ENCODE data around the gene FXYD6. TPM values are rescaled to one million over a fixed set of nuclear protein-coding genes. Genes with fewer than 3 reads are reported as not detected.

FXYD6 gene
- polyA plus RNA-seq, 2 of the 4 experiments (the other 2 are of a cell fraction), result 0.26 to 0.49 TPM

DNA sequence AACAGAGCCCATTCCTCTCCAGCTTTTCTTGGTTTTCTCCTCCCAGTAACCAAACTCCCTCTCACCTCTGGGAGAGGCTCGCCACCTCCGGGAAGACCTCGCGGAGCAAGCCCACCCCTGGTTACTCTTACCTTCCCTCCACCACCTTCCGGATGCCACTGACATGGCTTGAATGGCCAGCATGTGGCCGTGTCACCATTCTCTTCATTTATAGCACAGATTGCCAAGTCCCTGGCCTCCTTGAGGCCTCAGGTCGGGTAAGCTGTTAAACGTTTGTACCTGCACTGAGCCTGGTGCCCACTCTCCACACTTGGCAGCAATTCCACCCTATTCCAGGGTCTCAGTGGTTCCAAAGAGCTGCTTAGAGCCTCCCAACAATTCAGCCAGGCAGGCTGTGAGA lies 43.9 kb downstream of the FXYD6 start:
- no peak for FAIRE-seq
- H3K4me2 ChIP-seq, result no peak overlapping the region
- no peak overlapping the region for H3K4me3 ChIP-seq

DNA sequence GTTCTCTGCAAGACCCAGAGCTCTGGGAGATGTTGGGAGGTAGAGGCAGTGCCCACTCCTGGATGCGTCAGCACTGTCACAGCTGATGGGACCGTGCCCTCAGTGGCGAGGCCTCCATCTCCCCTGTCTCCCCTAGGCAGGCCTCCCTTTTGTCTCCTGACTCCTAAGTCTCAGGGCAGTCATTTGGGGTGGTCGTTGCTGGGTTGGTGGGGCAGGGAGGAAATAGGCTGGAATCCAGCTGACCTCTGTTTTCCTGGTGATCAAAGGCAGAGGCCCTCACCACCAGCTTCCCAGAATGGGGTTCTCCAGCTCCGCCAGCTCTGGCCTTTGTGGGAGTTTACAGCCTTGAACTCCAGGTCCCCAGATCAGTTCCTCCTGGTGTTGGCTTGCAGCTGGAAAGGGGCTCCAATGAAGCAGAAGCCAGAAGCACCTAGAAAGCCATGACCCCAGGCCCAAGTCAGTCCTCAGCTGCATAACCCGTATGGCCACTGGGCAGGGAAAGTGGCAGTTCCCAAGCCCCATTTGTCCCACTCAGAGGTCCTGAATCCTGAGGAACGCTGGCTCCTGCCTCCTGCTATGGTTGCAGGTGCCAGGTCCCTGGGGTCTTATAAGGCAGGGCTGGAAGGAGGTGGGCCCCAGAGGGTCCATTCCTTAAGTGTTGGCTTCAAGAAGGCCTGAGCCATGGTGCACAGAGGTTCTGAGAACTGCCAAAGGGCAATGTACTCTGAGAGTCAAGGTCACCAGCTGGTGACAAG lies 44.6 kb downstream of the FXYD6 start:
- DNase-seq (ENCODE audit: low read depth in 1 of 2, low spot score in 1 of 2) (no peak), ATAC-seq (no peak), FAIRE-seq (no peak)
- no peak for TF ChIP-seq EHF (CRISPR knock-in tag; IDR thresholded peaks at IDR 0.05)
- no peak for TF ChIP-seq HEYL (CRISPR knock-in tag; IDR thresholded peaks at IDR 0.05)
- no peak for TF ChIP-seq FOSB (CRISPR knock-in tag; IDR thresholded peaks at IDR 0.05)
- TF ChIP-seq, protein P1, sequence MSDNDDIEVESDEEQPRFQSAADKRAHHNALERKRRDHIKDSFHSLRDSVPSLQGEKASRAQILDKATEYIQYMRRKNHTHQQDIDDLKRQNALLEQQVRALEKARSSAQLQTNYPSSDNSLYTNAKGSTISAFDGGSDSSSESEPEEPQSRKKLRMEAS (IDR thresholded peaks at IDR 0.05), result no peak
- no peak for TF ChIP-seq CEBPB (IDR thresholded peaks at IDR 0.05)
- TF ChIP-seq, protein P2, sequence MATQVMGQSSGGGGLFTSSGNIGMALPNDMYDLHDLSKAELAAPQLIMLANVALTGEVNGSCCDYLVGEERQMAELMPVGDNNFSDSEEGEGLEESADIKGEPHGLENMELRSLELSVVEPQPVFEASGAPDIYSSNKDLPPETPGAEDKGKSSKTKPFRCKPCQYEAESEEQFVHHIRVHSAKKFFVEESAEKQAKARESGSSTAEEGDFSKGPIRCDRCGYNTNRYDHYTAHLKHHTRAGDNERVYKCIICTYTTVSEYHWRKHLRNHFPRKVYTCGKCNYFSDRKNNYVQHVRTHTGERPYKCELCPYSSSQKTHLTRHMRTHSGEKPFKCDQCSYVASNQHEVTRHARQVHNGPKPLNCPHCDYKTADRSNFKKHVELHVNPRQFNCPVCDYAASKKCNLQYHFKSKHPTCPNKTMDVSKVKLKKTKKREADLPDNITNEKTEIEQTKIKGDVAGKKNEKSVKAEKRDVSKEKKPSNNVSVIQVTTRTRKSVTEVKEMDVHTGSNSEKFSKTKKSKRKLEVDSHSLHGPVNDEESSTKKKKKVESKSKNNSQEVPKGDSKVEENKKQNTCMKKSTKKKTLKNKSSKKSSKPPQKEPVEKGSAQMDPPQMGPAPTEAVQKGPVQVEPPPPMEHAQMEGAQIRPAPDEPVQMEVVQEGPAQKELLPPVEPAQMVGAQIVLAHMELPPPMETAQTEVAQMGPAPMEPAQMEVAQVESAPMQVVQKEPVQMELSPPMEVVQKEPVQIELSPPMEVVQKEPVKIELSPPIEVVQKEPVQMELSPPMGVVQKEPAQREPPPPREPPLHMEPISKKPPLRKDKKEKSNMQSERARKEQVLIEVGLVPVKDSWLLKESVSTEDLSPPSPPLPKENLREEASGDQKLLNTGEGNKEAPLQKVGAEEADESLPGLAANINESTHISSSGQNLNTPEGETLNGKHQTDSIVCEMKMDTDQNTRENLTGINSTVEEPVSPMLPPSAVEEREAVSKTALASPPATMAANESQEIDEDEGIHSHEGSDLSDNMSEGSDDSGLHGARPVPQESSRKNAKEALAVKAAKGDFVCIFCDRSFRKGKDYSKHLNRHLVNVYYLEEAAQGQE (IDR thresholded peaks at IDR 0.05), result no peak
- no peak for TF ChIP-seq RFX5 (IDR thresholded peaks at IDR 0.05)
- TF ChIP-seq, protein P3, sequence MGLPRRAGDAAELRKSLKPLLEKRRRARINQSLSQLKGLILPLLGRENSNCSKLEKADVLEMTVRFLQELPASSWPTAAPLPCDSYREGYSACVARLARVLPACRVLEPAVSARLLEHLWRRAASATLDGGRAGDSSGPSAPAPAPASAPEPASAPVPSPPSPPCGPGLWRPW (IDR thresholded peaks at IDR 0.05), result no peak
- ChIA-PET CTCF (interaction anchor here (0.8 to 5.0 kb wide), 8 partner anchors 12 to 406 kb away, joined by 3 to 37 read pairs (median 8); no protein-coding TSS in a partner anchor), POLR2A (no interaction called here)
- Histone ChIP-seq H3K4me2 (no peak overlapping the region), H3K9me3 (no peaks in the 10 kb centered on the region), H3K4me3 (no peak overlapping the region), H3K4me1 (peaks cover 30% of the 10 kb centered on the region), H3K27ac (no peak overlapping the region)
- WGBS (ENCODE audit: missing lambda C conversion rate), result 72% methylated on average over 7 of the region's 7 CpGs

More for the DNA sequence above, 43.9 kb downstream of the FXYD6 start:
- no peaks in the 10 kb centered on the region for H3K9me3 ChIP-seq
- POLR2A ChIA-PET, result no interaction called here
- ATAC-seq (no peak), DNase-seq (ENCODE audit: low read depth in 1 of 2, low spot score in 1 of 2) (no peak)
- H3K27ac ChIP-seq, result no peak overlapping the region
- peaks cover 26% of the 10 kb centered on the region for H3K4me1 ChIP-seq
- TF ChIP-seq TFCP2L1 (CRISPR knock-in tag; IDR thresholded peaks at IDR 0.05) (no peak), HOXA7 (CRISPR knock-in tag; IDR thresholded peaks at IDR 0.05) (no peak), SMC3 (IDR thresholded peaks at IDR 0.05) (no peak), FOXS1 (CRISPR knock-in tag; IDR thresholded peaks at IDR 0.05) (no peak), RFX5 (IDR thresholded peaks at IDR 0.05) (no peak), BHLHE40 (IDR thresholded peaks at IDR 0.05; ENCODE audit: low read depth, low read length) (no peak)
- TF ChIP-seq, protein P4, sequence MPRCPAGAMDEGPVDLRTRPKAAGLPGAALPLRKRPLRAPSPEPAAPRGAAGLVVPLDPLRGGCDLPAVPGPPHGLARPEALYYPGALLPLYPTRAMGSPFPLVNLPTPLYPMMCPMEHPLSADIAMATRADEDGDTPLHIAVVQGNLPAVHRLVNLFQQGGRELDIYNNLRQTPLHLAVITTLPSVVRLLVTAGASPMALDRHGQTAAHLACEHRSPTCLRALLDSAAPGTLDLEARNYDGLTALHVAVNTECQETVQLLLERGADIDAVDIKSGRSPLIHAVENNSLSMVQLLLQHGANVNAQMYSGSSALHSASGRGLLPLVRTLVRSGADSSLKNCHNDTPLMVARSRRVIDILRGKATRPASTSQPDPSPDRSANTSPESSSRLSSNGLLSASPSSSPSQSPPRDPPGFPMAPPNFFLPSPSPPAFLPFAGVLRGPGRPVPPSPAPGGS (IDR thresholded peaks at IDR 0.05), result no peak
- TF ChIP-seq, protein P2 (IDR thresholded peaks at IDR 0.05), result no peak
- 75% methylated on average over 8 of the region's 8 CpGs for WGBS (ENCODE audit: missing lambda C conversion rate)
- CTCF ChIA-PET, result interaction anchor here (1.7 to 5.0 kb wide), 5 partner anchors 11 to 407 kb away, joined by 7 to 37 read pairs (median 8); no protein-coding TSS in a partner anchor
